SJSA1 (cell line): Measurements from ENCODE around the gene GREB1. TPM values are rescaled to one million over a fixed set of nuclear protein-coding genes. Genes with fewer than 3 reads are reported as not detected.

Experiments used
- DNase-seq, 2 experiments: peaks; one replicate each; pipeline ENCODE4 v3.0.0-alpha.2; 2015 to 2020; ENCODE audit warnings: low spot score in 2 of 2, low read depth in 1 of 2
- H3K27ac ChIP-seq: fragments of 250-450 bp; sonication (Bioruptor Pico); 2 replicates; pipeline ENCODE4 v1.5.1; 2020; ENCODE audit warnings: mild to moderate bottlenecking, moderate library complexity
- H3K27me3 ChIP-seq: fragments of 250-450 bp; sonication (Bioruptor Pico); replicated peaks from 2 replicates; pipeline ENCODE4 v1.5.1; 2020; ENCODE audit warnings: mild to moderate bottlenecking, moderate library complexity
- H3K36me3 ChIP-seq: fragments of 250-450 bp; sonication (Bioruptor Pico); 2 replicates; pipeline ENCODE4 v1.5.1; 2020; ENCODE audit warnings: mild to moderate bottlenecking
- H3K4me1 ChIP-seq: fragments of 250-450 bp; sonication (Bioruptor Pico); replicated peaks from 2 replicates; pipeline ENCODE4 v1.6.1; 2021; ENCODE audit warnings: mild to moderate bottlenecking
- H3K4me3 ChIP-seq: fragments of 250-450 bp; sonication (Bioruptor Pico); 2 replicates; pipeline ENCODE4 v1.5.1; 2020; ENCODE audit warnings: mild to moderate bottlenecking
- H3K9me3 ChIP-seq: fragments of 250-450 bp; sonication (Bioruptor Pico); replicated peaks from 2 replicates; pipeline ENCODE4 v1.5.1; 2020; ENCODE audit warnings: mild to moderate bottlenecking
- total RNA-seq: library from RNA; depleted of rRNA; stranded (reverse); fragments of >200 nt; shearing (Covaris generic); gene quantifications from 2 replicates; pipeline ENCODE4 v1.2.3, GENCODE V29; 2014

GREB1 gene
- total RNA-seq, 1 experiment from 2014 or later: not detected

DNA sequence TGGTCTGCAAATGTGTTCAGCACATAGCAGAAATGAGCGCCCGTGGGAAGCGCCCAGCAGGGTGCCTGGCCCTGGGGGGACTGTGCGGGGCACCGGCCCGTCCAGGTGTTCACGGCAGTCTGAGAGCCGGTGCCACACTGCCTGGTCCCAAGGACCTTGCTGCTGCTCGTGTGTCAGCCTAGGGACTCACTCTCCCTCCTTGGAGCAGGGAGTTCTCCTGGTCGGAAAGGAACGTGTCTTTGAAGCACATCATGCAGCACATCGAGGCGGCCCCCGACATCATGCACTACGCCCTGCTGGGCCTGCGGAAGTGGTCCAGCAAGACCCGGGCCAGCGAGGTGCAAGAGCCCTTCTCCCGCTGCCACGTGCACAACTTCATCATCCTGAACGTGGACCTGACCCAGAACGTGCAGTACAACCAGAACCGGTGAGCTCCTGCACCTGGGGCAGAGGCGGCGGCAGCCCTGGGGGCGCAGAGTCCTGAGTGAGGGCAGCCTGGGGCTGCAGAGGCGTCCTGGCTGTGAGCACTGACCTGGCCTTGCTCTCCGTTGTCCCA is 100.2 kb downstream of the GREB1 start:
- no peak overlapping the region for H3K4me3 ChIP-seq
- H3K4me1 ChIP-seq: no peaks in the 10 kb centered on the region
- 0 out of 2 replicates have a peak, but pooled peaks cover 5% of the 10 kb centered on the region for H3K27me3 ChIP-seq
- no peaks in the 10 kb centered on the region for H3K36me3 ChIP-seq
- DNase-seq: no peak
- no peaks in the 10 kb centered on the region for H3K9me3 ChIP-seq
- no peak overlapping the region for H3K27ac ChIP-seq

DNA sequence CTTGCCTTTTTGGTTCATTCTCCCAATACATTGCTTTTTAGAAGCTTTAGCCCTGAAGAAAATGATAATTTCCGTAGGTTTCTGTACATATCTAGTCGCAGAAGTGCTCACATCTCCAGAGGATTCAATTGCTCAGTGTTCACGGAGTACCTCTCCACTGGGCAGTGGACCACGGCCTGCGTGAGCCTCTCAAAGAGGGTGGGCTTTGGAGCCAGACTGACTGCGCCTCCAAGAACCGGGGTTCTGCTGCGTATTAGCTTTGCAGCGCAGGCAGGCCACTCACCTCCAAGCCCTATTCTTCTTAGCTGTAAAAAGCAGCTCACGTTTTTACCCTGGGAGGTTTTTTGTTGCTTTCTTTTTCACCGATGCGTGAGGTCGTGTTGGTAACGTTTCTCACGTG is 100.7 kb downstream of the GREB1 start:
- Histone ChIP-seq H3K4me1 (no peaks in the 10 kb centered on the region), H3K4me3 (no peak overlapping the region), H3K9me3 (no peaks in the 10 kb centered on the region), H3K36me3 (no peaks in the 10 kb centered on the region), H3K27me3 (0 out of 2 replicates have a peak, but pooled peaks cover 5% of the 10 kb centered on the region), H3K27ac (no peak overlapping the region)
- no peak for DNase-seq

DNA sequence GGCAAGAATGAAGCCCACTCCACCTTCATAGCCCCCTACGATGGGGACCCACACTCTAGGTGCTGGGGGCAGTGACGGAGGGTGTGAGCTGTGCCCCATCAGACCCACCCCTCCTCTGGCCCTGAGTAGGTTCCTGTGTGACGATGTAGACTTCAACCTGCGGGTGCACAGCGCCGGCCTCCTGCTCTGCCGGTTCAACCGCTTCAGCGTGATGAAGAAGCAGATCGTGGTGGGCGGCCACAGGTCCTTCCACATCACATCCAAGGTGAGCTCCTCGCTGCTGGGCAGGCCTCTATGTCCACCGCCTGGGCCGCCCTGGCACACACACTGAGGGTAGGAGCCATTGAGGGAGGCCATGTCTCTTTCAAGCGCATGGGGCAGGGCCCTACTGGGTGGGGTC is 101.3 kb downstream of the GREB1 start:
- Histone ChIP-seq H3K27ac (no peak overlapping the region), H3K27me3 (0 out of 2 replicates have a peak, but pooled peaks cover 5% of the 10 kb centered on the region), H3K4me3 (no peak overlapping the region), H3K4me1 (no peaks in the 10 kb centered on the region), H3K9me3 (no peaks in the 10 kb centered on the region), H3K36me3 (no peaks in the 10 kb centered on the region)
- DNase-seq: no peak

DNA sequence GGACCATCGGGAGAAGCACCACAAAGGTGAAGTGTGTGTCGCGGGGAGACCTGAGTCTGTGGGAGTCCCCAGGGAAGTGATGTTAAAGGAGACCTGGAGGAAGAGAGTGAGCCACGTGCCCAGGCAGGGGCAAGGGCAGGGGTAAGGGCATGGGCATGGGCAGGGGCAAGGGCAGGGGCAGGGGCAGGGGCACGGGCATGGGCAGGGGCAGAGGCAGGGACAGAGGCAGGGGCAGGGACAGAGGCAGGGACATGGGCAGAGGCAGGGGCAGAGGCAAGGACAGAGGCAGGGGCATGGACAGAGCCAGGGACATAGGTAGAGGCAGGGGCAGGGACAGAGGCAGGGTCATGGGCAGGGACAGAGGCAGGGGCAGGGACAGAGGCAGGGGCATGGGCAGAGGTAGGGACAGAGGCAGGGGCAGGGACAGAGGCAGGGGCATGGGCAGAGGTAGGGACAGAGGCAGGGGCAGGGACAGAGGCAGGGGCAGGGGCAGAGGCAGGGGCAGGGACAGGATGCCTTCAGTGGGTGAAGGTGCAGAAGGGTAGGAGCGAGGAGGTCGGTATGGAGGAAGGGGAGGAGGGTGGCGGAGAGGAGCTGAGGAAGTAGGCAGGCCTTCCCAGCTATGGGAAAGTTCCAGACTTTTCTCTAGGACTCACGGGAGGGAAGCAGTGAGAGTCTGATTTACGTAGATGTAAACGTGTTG is 102.9 kb downstream of the GREB1 start:
- no peak for DNase-seq
- Histone ChIP-seq H3K4me3 (no peak overlapping the region), H3K27ac (no peak overlapping the region), H3K27me3 (peaks cover 11% of the 10 kb centered on the region; the same call in 1 of the 2 replicates), H3K9me3 (no peaks in the 10 kb centered on the region), H3K4me1 (no peaks in the 10 kb centered on the region), H3K36me3 (no peaks in the 10 kb centered on the region)

DNA sequence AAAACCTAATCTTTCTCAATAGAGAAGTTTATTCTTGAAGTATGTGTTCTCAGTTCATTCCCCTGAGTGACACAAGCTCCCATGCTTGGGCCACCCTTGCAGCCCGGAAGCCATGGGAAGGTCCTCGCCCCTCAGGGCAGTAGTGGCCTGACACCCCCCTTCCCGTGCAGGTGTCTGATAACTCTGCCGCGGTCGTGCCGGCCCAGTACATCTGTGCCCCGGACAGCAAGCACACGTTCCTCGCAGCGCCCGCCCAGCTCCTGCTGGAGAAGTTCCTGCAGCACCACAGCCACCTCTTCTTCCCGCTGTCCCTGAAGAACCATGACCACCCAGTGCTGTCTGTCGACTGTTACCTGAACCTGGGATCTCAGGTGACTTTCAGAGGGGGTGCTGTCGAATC is 103.7 kb downstream of the GREB1 start:
- Histone ChIP-seq H3K27ac (no peak overlapping the region), H3K4me3 (no peak overlapping the region), H3K27me3 (peaks cover 13% of the 10 kb centered on the region), H3K36me3 (no peaks in the 10 kb centered on the region), H3K4me1 (no peaks in the 10 kb centered on the region), H3K9me3 (no peaks in the 10 kb centered on the region)
- DNase-seq: no peak

DNA sequence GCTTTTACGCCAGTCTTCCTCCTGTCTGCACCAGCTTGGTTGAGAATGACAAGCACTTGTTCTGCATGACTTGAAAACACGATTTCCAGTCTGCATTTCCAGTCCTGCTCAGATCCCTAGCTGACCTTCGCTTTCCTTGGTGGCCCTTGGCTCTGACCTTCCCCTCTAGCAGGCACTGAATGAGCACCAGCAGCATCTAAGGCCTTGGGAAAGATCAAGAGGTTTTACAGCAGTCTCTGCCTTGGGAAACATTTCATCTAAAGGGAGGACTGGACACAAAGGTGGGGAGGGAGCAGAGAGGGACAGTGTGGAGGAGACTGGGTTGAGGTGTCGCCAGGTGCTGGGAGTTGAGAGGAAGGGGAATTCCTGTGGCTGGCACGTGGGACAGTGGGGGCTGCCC is 105.7 kb downstream of the GREB1 start:
- DNase-seq: no peak
- Histone ChIP-seq H3K27me3 (peaks cover 15% of the 10 kb centered on the region), H3K36me3 (no peaks in the 10 kb centered on the region), H3K4me1 (no peaks in the 10 kb centered on the region), H3K4me3 (no peak overlapping the region), H3K27ac (no peak overlapping the region), H3K9me3 (no peaks in the 10 kb centered on the region)

DNA sequence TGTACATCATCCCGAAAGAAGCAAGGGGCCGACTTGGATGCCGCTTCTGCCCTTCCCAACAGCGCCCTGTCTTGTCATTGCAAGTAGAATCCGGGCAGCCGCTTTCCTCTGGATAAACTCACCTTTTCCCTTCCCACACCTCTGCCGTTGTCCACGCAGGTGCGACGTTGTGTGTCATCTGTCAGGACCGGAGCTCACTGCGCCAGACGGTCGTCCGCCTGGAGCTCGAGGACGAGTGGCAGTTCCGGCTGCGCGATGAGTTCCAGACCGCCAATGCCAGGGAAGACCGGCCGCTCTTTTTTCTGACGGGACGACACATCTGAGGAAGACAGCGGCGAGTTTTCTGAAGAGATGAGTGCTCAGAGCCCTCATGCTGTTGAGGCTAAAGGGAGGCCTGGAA is 106.3 kb downstream of the GREB1 start:
- Histone ChIP-seq H3K4me3 (no peak overlapping the region), H3K27ac (no peak overlapping the region), H3K9me3 (no peaks in the 10 kb centered on the region), H3K4me1 (no peaks in the 10 kb centered on the region), H3K27me3 (peaks cover 15% of the 10 kb centered on the region), H3K36me3 (no peaks in the 10 kb centered on the region)
- DNase-seq: no peak

DNA sequence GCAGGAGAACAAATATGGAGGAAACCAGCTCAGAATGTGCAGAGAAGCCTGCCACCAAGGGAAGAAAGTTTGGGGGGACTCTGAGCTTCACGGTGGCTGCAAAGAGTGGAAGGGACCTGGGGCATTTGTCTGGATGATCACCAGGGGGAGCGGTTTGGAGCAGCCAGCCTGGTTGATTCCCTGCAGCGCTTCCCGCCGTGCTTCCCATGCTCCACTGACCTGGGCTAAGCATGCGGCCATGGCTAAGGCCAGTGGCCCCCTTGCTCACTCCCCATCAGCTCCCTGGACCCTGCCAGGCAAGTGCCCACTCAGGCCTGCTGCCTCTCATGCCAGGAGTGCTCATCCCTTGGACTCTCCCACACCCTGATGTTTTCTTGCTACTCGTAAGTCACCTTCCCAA is 109.1 kb downstream of the GREB1 start:
- Histone ChIP-seq H3K4me3 (no peak overlapping the region), H3K9me3 (0 out of 2 replicates have a peak, but pooled peaks cover 2% of the 10 kb centered on the region), H3K36me3 (no peaks in the 10 kb centered on the region), H3K27me3 (peaks cover 10% of the 10 kb centered on the region), H3K4me1 (no peaks in the 10 kb centered on the region), H3K27ac (no peak overlapping the region)
- DNase-seq: no peak

DNA sequence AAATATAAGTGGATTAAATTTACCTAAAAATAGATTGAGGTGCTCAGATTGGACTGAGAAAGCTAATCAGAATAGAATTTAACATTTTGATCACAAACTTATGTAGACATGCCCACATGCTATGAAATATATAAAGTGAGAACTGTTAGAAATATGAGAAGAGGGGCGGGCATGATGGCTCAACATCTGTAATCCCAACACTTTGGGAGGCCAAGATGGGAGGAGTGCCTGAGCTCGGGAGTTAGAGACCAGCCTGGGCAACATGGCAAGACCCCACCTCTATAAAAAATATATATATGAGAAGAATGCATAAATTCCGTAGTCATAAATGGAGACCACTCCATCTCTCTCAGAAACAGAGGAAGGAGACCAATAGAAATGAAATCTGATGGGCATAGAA is 110.4 kb downstream of the GREB1 start:
- Histone ChIP-seq H3K4me3 (no peak overlapping the region), H3K27ac (no peak overlapping the region)

DNA sequence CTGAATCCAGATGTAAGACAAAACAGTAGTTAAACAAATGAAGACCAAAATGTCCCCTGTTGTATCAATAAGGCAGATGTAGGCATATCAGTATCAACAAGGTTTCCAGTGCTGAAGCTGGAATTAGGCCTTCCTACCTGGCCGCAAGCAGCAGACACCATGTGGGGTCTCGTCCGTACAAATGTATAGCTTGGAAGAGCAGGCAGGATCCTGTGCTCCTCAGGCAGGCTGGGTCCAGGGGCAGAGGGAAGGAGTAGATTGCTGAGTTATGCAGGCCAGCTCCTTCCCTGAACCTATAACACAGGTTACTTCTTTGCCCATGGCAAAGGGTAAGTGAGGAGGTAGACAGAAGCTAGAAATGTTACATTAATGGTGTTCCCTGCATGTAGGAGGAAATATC is 112.7 kb downstream of the GREB1 start:
- Histone ChIP-seq H3K9me3 (peaks cover 2% of the 10 kb centered on the region; the same call in 1 of the 2 replicates), H3K4me1 (no peaks in the 10 kb centered on the region), H3K36me3 (no peaks in the 10 kb centered on the region), H3K4me3 (no peak overlapping the region), H3K27ac (no peak overlapping the region), H3K27me3 (peaks cover 16% of the 10 kb centered on the region)
- no peak for DNase-seq

More for the DNA sequence above, 110.4 kb downstream of the GREB1 start:
- H3K4me1 ChIP-seq: no peaks in the 10 kb centered on the region
- no peak for DNase-seq
- H3K36me3 ChIP-seq: no peaks in the 10 kb centered on the region
- peaks cover 10% of the 10 kb centered on the region for H3K27me3 ChIP-seq
- H3K9me3 ChIP-seq: 0 out of 2 replicates have a peak, but pooled peaks cover 2% of the 10 kb centered on the region

DNA sequence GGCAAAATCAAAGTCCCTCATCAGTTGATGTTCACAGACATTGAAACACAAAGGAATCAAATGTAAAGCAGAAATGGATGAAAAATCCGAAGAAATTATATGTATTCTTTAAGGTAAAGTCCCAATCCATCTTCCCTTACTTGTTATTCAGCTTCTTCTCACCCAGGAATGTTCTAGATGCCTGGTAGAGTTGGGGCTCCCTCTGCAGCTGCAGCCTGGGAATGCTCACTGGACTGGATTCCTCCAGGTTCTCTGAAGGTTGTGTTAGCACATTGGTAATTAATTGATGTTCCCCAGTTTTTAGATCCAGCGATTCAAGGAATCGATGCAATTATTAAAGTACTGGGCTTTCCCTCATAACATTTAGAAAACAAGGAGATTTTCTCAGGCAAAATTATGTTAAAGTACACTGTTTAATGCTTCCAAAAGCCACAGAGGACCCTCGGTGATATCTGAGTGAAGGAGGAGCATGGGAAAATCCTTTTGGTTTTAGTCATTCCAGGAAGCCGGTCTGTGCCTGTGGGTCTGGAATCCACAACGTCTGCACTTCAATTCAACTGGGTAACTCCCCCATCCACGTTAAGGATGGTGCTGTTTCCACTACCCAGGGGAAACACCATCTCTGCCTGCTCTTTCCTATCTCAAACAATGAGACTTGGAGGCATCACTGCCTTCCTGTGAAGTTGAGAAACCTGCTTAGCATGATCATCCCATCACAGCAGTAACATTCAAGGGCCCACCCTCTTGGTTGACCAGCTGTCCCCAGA is 114.2 kb downstream of the GREB1 start:
- H3K9me3 ChIP-seq: peaks cover 2% of the 10 kb centered on the region; the same call in 1 of the 2 replicates
- DNase-seq: no peak
- H3K27ac ChIP-seq: no peak overlapping the region
- H3K4me1 ChIP-seq: no peaks in the 10 kb centered on the region
- H3K4me3 ChIP-seq: no peak overlapping the region
- H3K27me3 ChIP-seq: peaks cover 16% of the 10 kb centered on the region; the same call in 1 of the 2 replicates
- H3K36me3 ChIP-seq: no peaks in the 10 kb centered on the region

DNA sequence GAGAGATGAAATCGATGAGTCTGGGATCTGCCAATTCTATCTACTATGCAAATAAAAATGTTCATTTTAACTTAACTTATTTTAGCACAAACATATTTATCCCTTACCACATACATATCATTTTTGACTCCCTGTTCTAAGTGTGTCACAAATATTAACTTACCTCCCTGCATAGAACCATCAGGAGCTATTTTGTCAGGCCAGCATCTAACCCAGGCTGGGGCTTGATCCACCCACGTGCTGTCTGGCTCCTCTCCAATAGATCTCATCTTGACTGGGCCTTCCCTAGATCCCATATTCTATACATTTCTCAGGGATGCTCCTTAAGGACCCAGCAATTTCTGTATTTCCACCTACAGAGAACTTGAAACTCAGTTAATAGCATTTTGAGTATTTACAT is 115.2 kb downstream of the GREB1 start:
- Histone ChIP-seq H3K4me3 (no peak overlapping the region), H3K27ac (no peak overlapping the region), H3K27me3 (peaks cover 16% of the 10 kb centered on the region; the same call in 1 of the 2 replicates), H3K36me3 (no peaks in the 10 kb centered on the region), H3K9me3 (peaks cover 2% of the 10 kb centered on the region; the same call in 1 of the 2 replicates), H3K4me1 (no peaks in the 10 kb centered on the region)
- DNase-seq: no peak

DNA sequence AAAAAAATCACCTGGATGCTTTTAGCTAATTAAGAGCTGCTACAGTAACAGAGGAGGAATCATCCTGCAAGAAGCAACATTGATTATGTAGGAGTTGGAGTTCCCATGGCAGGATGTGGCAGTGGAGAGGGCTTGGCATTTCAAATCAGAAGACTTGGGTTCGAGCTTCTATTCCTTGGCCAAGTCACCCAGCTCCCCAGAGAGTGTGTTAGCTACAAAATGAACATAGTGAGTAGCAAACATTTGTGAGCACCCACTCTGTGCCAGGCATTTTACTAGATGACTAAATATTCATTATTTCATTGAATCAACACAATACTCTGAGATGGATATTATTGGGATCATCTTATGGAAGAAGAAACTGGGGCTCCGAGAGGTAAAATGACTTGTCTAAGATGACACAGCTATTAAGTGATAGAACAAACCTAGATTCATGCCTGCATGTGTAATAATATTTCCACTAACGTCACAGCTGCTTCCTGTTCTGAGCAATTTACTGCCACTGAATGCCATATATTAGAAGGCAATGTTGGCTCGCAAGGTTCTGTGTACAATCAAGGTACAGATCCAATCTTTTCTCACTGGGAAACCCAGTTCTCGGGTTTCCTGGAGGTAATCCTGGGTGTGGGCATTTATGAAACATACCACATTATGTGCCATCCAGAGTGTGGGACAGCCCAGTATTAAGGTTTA is 118.2 kb downstream of the GREB1 start:
- Histone ChIP-seq H3K27me3 (peaks cover 16% of the 10 kb centered on the region; the same call in 1 of the 2 replicates), H3K4me1 (no peaks in the 10 kb centered on the region)

More for the DNA sequence above, 118.2 kb downstream of the GREB1 start:
- Histone ChIP-seq H3K27ac (no peak overlapping the region), H3K36me3 (no peaks in the 10 kb centered on the region), H3K4me3 (no peak overlapping the region), H3K9me3 (peaks cover 2% of the 10 kb centered on the region; the same call in 1 of the 2 replicates)
- DNase-seq: no peak
